Right lobe of liver (tissue), 4 donors: ENCODE measurements around the gene DVL2.

Experiments
- POLR2A ChIP-seq: fragments of 450-650 bp; IDR thresholded peaks from one replicate; pipeline ENCODE4 v1.6.1; 2017; ENCODE audit warnings: antibody characterized with exemption, mild to moderate bottlenecking
- TF ChIP-seq, protein P1 (sequence below), 4 donors: fragments of 200-600 bp in 3 of 4; fragments of 450-650 bp in 1 of 4; IDR thresholded peaks; one replicate each; pipeline versions ENCODE4 v1.5.1 to v1.8.0; 2016 to 2022; ENCODE audit warnings: antibody characterized with exemption in 4 of 4, mild to moderate bottlenecking in 2 of 4
- donor health status: DM: no; HTN: no; CAD: no.
- donor health status: DM: no; HTN: no; CAD: no.
- donor health status: DM: no; HTN: yes; CAD: no.

- TF ChIP-seq, protein P1, sequence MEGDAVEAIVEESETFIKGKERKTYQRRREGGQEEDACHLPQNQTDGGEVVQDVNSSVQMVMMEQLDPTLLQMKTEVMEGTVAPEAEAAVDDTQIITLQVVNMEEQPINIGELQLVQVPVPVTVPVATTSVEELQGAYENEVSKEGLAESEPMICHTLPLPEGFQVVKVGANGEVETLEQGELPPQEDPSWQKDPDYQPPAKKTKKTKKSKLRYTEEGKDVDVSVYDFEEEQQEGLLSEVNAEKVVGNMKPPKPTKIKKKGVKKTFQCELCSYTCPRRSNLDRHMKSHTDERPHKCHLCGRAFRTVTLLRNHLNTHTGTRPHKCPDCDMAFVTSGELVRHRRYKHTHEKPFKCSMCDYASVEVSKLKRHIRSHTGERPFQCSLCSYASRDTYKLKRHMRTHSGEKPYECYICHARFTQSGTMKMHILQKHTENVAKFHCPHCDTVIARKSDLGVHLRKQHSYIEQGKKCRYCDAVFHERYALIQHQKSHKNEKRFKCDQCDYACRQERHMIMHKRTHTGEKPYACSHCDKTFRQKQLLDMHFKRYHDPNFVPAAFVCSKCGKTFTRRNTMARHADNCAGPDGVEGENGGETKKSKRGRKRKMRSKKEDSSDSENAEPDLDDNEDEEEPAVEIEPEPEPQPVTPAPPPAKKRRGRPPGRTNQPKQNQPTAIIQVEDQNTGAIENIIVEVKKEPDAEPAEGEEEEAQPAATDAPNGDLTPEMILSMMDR (IDR thresholded peaks at IDR 0.05) = no peak
- TF ChIP-seq POLR2A = no peak
Observed at GRCh38 chr17:7281074-7281952, 47.0 kb upstream of the DVL2 start, which contains the start of gene SLC2A4.
